GM23338 (cell line): Measurements from ENCODE around the gene KSR2. TPM values are rescaled to one million over a fixed set of nuclear protein-coding genes. Genes with fewer than 3 reads are reported as not detected.

ENCODE experiments used
- ATAC-seq: fragments of 200-7000 bp; cut with Tn5 transposase; 3 replicates; pipeline ENCODE4 v1.9.1; 2020
- DNase-seq: peaks from one replicate; pipeline ENCODE4 v3.0.0-alpha.2; 2015; ENCODE audit warnings: low spot score
- H2AFZ ChIP-seq: fragments of 200-600 bp; sonication (generic); 2 replicates; pipeline ENCODE4 v1.8.0; 2016; ENCODE audit warnings: antibody characterized with exemption, mild to moderate bottlenecking, moderate library complexity
- H3F3A ChIP-seq: fragments of 200-600 bp; sonication (generic); replicated peaks from 2 replicates; pipeline ENCODE4 v1.8.0; 2017; ENCODE audit warnings: antibody characterized with exemption, mixed run types, low read depth
- H3K27ac ChIP-seq: fragments of 200-600 bp; sonication (generic); 2 replicates; pipeline ENCODE4 v1.6.1; 2016; ENCODE audit warnings: low read depth
- H3K27me3 ChIP-seq: fragments of 200-600 bp; sonication (generic); 2 replicates; pipeline ENCODE4 v1.8.0; 2016; ENCODE audit warnings: mild to moderate bottlenecking, mixed run types, moderate library complexity; ENCODE audit not compliant: insufficient read depth
- H3K36me3 ChIP-seq: fragments of 200-600 bp; sonication (generic); 2 replicates; pipeline ENCODE4 v1.8.0; 2016; ENCODE audit warnings: mild to moderate bottlenecking; ENCODE audit not compliant: insufficient read depth
- H3K4me1 ChIP-seq: fragments of 200-600 bp; sonication (generic); 2 replicates; pipeline ENCODE4 v1.8.0; 2016; ENCODE audit warnings: mild to moderate bottlenecking, moderate library complexity; ENCODE audit not compliant: insufficient read depth
- H3K4me2 ChIP-seq: fragments of 200-600 bp; sonication (generic); 2 replicates; pipeline ENCODE4 v1.7.1; 2017; ENCODE audit warnings: mixed run types
- H3K4me3 ChIP-seq: fragments of 200-600 bp; sonication (generic); 2 replicates; pipeline ENCODE4 v1.6.1; 2016; ENCODE audit warnings: mixed run types
- H3K79me2 ChIP-seq: fragments of 200-600 bp; sonication (generic); replicated peaks from 2 replicates; pipeline ENCODE4 v1.8.0; 2017; ENCODE audit warnings: mild to moderate bottlenecking; ENCODE audit not compliant: insufficient read depth
- H3K9me2 ChIP-seq: fragments of 200-600 bp; sonication (generic); 2 replicates; pipeline ENCODE4 v1.8.0; 2017; ENCODE audit not compliant: insufficient read depth
- H4K20me1 ChIP-seq: fragments of 200-600 bp; sonication (generic); replicated peaks from 2 replicates; pipeline ENCODE4 v1.8.0; 2017; ENCODE audit warnings: mild to moderate bottlenecking; ENCODE audit not compliant: insufficient read depth
- H3K27ac Mint-ChIP-seq: 2 replicates; pipeline ENCODE4 v1.8.0; 2020; ENCODE audit warnings: inconsistent platforms, mild to moderate bottlenecking, moderate library complexity, mixed read lengths
- H3K27me3 Mint-ChIP-seq: 3 replicates; pipeline ENCODE4 v1.8.0; 2022; ENCODE audit warnings: low read depth, mild to moderate bottlenecking, moderate library complexity, mixed read lengths, inconsistent platforms; ENCODE audit not compliant: insufficient read depth, poor library complexity
- H3K36me3 Mint-ChIP-seq: 3 replicates; pipeline ENCODE4 v1.8.0; 2021; ENCODE audit warnings: low read depth, mild to moderate bottlenecking, inconsistent platforms, moderate library complexity, mixed read lengths
- H3K4me1 Mint-ChIP-seq: 3 replicates; pipeline ENCODE4 v1.8.0; 2020; ENCODE audit warnings: mild to moderate bottlenecking, inconsistent platforms, mixed read lengths
- H3K4me3 Mint-ChIP-seq: 3 replicates; pipeline ENCODE4 v1.8.0; 2021; ENCODE audit warnings: moderate library complexity, mild to moderate bottlenecking, inconsistent platforms, mixed read lengths
- H3K9me3 Mint-ChIP-seq: 3 replicates; pipeline ENCODE4 v1.8.0; 2020; ENCODE audit warnings: moderate library complexity, mild to moderate bottlenecking, inconsistent platforms, mixed read lengths
- CREB1 ChIP-seq: fragments of 250-450 bp; sonication (Bioruptor Pico); IDR thresholded peaks from 2 replicates; pipeline ENCODE4 v1.5.0; 2020; ENCODE audit warnings: low read depth, mild to moderate bottlenecking, moderate library complexity
- CTCF ChIP-seq, 2 experiments: fragments of 200-600 bp in 1 of 2; sonication (generic) in 1 of 2; conservative IDR thresholded peaks; 2 replicates each; pipeline versions ENCODE4 v1.5.1 to v1.6.1; 2016 to 2017; ENCODE audit warnings: antibody characterized with exemption in 2 of 2, low read depth in 2 of 2, mild to moderate bottlenecking in 2 of 2, moderate library complexity in 1 of 2
- ETS1 ChIP-seq: IDR thresholded peaks from 2 replicates; pipeline ENCODE4 v1.6.1; 2016; ENCODE audit warnings: antibody characterized with exemption
- EZH2phosphoT487 ChIP-seq: fragments of 200-600 bp; sonication (generic); IDR thresholded peaks from one replicate; pipeline ENCODE4 v1.8.1; 2018; ENCODE audit warnings: antibody characterized with exemption; ENCODE audit not compliant: unreplicated experiment
- JUNB ChIP-seq: IDR thresholded peaks from one replicate; pipeline ENCODE4 v1.6.1; 2016; ENCODE audit warnings: antibody characterized with exemption; ENCODE audit not compliant: unreplicated experiment
- NANOG ChIP-seq: IDR thresholded peaks from 2 replicates; pipeline ENCODE4 v1.6.1; 2016; ENCODE audit warnings: antibody characterized with exemption, borderline replicate concordance
- POLR2AphosphoS5 ChIP-seq: IDR thresholded peaks from 2 replicates; pipeline ENCODE4 v1.6.1; 2016; ENCODE audit warnings: antibody characterized with exemption, low read depth
- REST ChIP-seq: IDR thresholded peaks from one replicate; pipeline ENCODE4 v1.6.1; 2018; ENCODE audit warnings: antibody characterized with exemption; ENCODE audit not compliant: unreplicated experiment
- STAT1 ChIP-seq: IDR thresholded peaks from one replicate; pipeline ENCODE4 v1.6.1; 2016; ENCODE audit warnings: antibody characterized with exemption; ENCODE audit not compliant: unreplicated experiment
- ZNF114 ChIP-seq: fragments of 250-450 bp; sonication (Bioruptor Pico); IDR thresholded peaks from 2 replicates; pipeline ENCODE4 v1.5.0; 2020; ENCODE audit warnings: mild to moderate bottlenecking, moderate library complexity
- ZNF331 ChIP-seq: fragments of 250-450 bp; sonication (Bioruptor Pico); IDR thresholded peaks from 2 replicates; pipeline ENCODE4 v1.5.0; 2020; ENCODE audit warnings: low read depth, mild to moderate bottlenecking, moderate library complexity
- polyA plus RNA-seq: library from polyadenylated mRNA; unstranded; fragments of >200 nt; fragmentation: Nextera tagmentation; extraction: Ambion mirVana; gene quantifications from 2 replicates; pipeline ENCODE4 v1.2.1, GENCODE V29; 2016
- total RNA-seq: library from RNA; depleted of rRNA; stranded (reverse); fragments of >200 nt; shearing (Covaris generic); gene quantifications from 2 replicates; pipeline ENCODE4 v1.2.3, GENCODE V29; 2014

The KSR2 gene
- total and polyA plus RNA-seq, 2 experiments from 2014 or later, result 1.1 to 2.7 TPM

- DNase-seq (no peak), ATAC-seq (no peak)
- Mint-ChIP-seq H3K27me3 (no peaks in the 10 kb centered on the region), H3K27ac (no peak overlapping the region), H3K36me3 (no peaks in the 10 kb centered on the region), H3K4me3 (no peak overlapping the region), H3K9me3 (no peaks in the 10 kb centered on the region; the same call in 2 of the 3 replicates), H3K4me1 (no peaks in the 10 kb centered on the region)
- Histone ChIP-seq H3K4me2 (no peak overlapping the region), H3K4me3 (no peak overlapping the region), H3K4me1 (no peaks in the 10 kb centered on the region), H3K36me3 (no peaks in the 10 kb centered on the region), H2AFZ (no peak overlapping the region), H3K27ac (no peak overlapping the region), H3K79me2 (no peaks in the 10 kb centered on the region), H3K9me2 (no peaks in the 10 kb centered on the region), H3K27me3 (no peaks in the 10 kb centered on the region), H3F3A (no peaks in the 10 kb centered on the region), H4K20me1 (no peaks in the 10 kb centered on the region)
- TF ChIP-seq ETS1 (no peak), ZNF114 (CRISPR knock-in tag) (no peak), REST (no peak), JUNB (no peak), CREB1 (no peak), CTCF (conservative IDR thresholded peaks at IDR 0.05; ENCODE audit: low read depth in 2 of 2) (no peak), POLR2AphosphoS5 (no peak), NANOG (no peak), STAT1 (no peak), EZH2phosphoT487 (no peak), ZNF331 (CRISPR knock-in tag) (no peak)
These were observed 538.5 kb downstream of the KSR2 start for GRCh38 chr12:117430246-117430645.
